Gastroesophageal sphincter (tissue), 3 donors: ENCODE results near the gene PTRH1.

ENCODE experiments used
- EP300 ChIP-seq: sonication (generic); formaldehyde crosslinking; IDR thresholded peaks from one replicate; pipeline ENCODE4 v1.6.1; 2017; ENCODE audit warnings: antibody characterized with exemption, mild to moderate bottlenecking
- POLR2A ChIP-seq, 2 donors: fragments of 450-650 bp; IDR thresholded peaks; one replicate each; pipeline ENCODE4 v1.6.1; 2017; ENCODE audit warnings: antibody characterized with exemption in 2 of 2, mild to moderate bottlenecking in 2 of 2, moderate library complexity in 1 of 2
- POLR2AphosphoS5 ChIP-seq: sonication (generic); formaldehyde crosslinking; IDR thresholded peaks from one replicate; pipeline ENCODE4 v1.6.1; 2017; ENCODE audit warnings: antibody characterized with exemption
- TF ChIP-seq, protein P1 (sequence below), 4 experiments: fragments of 200-600 bp in 2 of 4; fragments of 450-650 bp in 2 of 4; sonication (generic) in 1 of 4; IDR thresholded peaks; one replicate each; pipeline ENCODE4 v1.5.1; 2017 to 2019; ENCODE audit warnings: antibody characterized with exemption in 4 of 4, mild to moderate bottlenecking in 2 of 4, moderate library complexity in 2 of 4

DNA sequence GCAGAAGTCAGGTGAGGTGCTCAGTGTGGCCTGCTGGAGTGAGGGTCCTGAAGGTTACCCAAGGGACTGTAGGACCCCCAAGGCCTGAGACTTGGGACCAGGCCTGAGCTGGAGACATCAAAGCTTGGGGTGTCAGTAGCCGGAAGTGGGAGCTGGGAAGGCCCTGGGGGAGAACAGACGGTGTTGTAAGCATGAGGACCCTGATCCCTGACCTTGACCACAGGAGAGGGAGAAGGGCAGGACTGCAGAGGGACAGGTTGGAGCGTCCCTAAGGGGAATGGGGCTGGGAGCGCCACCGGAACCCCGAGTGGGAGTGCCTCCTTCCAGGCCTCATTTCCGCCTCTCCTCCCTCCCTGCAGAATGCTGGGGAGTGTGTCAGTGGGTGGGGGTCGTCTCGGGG lies 949 bp upstream of the PTRH1 start:
- TF ChIP-seq EP300 (no peak), POLR2A (IDR thresholded peaks at IDR 0.05) (no peak), POLR2AphosphoS5 (no peak)
- TF ChIP-seq, protein P1, sequence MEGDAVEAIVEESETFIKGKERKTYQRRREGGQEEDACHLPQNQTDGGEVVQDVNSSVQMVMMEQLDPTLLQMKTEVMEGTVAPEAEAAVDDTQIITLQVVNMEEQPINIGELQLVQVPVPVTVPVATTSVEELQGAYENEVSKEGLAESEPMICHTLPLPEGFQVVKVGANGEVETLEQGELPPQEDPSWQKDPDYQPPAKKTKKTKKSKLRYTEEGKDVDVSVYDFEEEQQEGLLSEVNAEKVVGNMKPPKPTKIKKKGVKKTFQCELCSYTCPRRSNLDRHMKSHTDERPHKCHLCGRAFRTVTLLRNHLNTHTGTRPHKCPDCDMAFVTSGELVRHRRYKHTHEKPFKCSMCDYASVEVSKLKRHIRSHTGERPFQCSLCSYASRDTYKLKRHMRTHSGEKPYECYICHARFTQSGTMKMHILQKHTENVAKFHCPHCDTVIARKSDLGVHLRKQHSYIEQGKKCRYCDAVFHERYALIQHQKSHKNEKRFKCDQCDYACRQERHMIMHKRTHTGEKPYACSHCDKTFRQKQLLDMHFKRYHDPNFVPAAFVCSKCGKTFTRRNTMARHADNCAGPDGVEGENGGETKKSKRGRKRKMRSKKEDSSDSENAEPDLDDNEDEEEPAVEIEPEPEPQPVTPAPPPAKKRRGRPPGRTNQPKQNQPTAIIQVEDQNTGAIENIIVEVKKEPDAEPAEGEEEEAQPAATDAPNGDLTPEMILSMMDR (IDR thresholded peaks at IDR 0.05): no peak
